Measurements from ENCODE around the gene CTSH. TPM values are rescaled to one million over a fixed set of nuclear protein-coding genes. Genes with fewer than 3 reads are reported as not detected.
A peak's percentile ranks its signal among the peaks of the same experiment; 100 is the strongest.

Gene CTSH, protein sequence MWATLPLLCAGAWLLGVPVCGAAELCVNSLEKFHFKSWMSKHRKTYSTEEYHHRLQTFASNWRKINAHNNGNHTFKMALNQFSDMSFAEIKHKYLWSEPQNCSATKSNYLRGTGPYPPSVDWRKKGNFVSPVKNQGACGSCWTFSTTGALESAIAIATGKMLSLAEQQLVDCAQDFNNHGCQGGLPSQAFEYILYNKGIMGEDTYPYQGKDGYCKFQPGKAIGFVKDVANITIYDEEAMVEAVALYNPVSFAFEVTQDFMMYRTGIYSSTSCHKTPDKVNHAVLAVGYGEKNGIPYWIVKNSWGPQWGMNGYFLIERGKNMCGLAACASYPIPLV
- total RNA-seq (2014; rRNA removed; shearing (Covaris generic); ENCODE audit: low replicate concordance): 123 and 130 TPM in 2 replicates

- in situ Hi-C loops (cut with HindIII; ENCODE audit: low pct_unique_long_range_greater_than_20kb, low sequenced_read_pairs): no loop called here
Observed at GRCh38 chr15:78944669-78945407, at the start of gene CTSH. Gene CTSH (minus strand): TSS chr15:78945046. CDS start chr15:78944981, 65 bp downstream.

DNA sequence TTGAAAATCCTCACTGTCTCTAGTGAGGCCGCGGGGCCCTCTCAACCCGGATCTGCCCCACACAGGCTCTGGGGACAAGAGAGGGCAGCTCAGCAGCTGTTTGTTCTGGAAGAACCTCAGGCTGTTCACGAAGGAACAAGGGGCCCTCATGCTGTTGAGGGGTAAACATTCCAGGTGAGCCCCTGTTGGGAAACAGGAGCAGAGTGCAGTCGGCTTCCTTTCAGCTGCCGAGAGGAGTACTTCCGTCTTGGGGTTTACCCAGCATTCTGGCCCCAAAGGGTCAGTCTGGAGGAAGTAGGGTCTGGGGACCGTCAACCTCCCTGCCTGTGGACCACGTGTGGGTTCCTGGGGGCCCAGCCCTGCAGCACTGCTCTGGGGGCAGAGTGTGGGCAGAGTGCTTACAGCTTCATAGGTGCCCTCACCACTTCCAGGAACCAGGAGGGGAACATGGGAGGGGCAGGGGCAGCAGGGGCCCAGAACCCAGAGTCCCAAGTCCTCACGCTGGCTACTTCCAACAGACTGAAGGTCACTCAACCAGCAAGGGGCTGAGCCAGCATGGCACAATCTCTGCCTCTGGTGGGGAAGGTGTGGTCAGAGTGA, 49.2 kb upstream of the CTSH start:
- in situ Hi-C loops (cut with HindIII; ENCODE audit: low pct_unique_long_range_greater_than_20kb, low sequenced_read_pairs): no loop called here
- no peak for DNase-seq (ENCODE audit: low read depth)

More at GRCh38 chr15:78944669-78945407, at the start of gene CTSH:
- DNase-seq (ENCODE audit: low read depth): peak; percentile 51

- DNase-seq (ENCODE audit: low read depth): no peak
- in situ Hi-C loops (cut with HindIII; ENCODE audit: low pct_unique_long_range_greater_than_20kb, low sequenced_read_pairs): no loop called here
Observed at GRCh38 chr15:78993257-78993930, 48.5 kb upstream of the CTSH start.

DNA sequence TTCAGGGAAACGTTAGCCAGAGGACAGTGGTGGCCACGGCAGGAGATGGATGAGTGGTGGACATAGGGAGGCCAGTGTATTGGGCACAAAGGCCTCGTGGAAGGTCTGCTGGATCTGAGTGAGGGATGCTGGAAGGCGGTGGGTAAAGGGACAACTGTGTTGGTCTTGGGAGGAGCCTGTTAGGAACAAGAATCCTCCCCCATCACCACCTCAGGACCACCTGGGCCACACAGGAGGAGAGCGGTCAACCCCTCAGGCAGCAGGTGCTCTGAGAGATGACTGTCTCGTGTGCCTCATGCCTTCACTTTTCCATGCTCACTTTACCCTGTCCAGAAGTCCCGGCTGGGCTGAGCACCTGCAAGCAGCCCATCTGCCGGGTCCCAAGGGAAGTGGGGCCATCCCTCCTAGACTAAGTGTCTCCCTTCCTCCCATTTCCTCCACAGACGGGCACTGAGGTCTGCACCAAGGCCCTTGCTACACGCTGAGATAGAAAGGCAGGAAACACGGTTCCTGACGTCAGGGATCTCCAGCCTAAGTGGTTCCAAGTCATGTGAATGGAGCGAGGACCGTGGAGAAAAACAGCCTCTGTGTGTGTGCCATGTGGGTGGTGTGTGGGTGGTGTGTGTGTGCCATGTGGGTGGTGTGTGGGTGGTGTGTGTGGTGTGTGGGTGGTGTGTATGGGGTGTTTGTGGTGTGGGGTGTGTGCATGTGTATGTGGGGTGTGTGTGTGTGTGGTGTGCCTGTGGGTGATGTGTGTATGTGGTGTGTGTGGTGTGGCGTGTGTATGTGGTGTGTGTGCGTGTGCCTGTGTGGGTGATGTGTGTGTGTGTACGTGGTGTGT, 47.8 kb upstream of the CTSH start:
- DNase-seq (ENCODE audit: low read depth): no peak
- in situ Hi-C loops (cut with HindIII; ENCODE audit: low pct_unique_long_range_greater_than_20kb, low sequenced_read_pairs): no loop called here

- in situ Hi-C loops (cut with HindIII; ENCODE audit: low pct_unique_long_range_greater_than_20kb, low sequenced_read_pairs): no loop called here
- no peak for DNase-seq (ENCODE audit: low read depth)
Observed at GRCh38 chr15:78991879-78992278, 47.0 kb upstream of the CTSH start.

- no peak for DNase-seq (ENCODE audit: low read depth)
Observed at GRCh38 chr15:78991476-78991875, 46.6 kb upstream of the CTSH start.

DNA sequence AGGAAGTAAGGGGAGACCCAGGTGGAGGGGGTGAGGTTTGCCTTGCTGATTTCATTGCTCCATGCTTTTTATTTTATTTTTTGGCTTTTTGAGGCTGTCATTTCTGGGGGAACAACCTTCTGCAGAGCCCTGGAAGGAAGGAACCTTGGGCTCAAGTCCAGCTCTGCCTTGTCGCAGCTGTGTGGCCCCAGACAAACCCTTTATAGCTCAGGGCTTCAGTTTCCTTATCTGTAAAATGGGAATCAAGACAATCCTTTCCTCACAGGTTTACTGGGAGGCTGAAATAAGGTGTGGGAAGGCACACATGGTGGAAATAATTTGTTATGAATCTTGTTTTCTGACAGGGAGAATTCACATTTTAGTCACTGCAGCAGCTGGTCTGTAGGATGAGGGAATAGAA, 45.4 kb upstream of the CTSH start:
- DNase-seq (ENCODE audit: low read depth): no peak
- in situ Hi-C loops (cut with HindIII; ENCODE audit: low pct_unique_long_range_greater_than_20kb, low sequenced_read_pairs): no loop called here

More at GRCh38 chr15:78991476-78991875, 46.6 kb upstream of the CTSH start:
- in situ Hi-C loops (cut with HindIII; ENCODE audit: low pct_unique_long_range_greater_than_20kb, low sequenced_read_pairs): no loop called here

DNA sequence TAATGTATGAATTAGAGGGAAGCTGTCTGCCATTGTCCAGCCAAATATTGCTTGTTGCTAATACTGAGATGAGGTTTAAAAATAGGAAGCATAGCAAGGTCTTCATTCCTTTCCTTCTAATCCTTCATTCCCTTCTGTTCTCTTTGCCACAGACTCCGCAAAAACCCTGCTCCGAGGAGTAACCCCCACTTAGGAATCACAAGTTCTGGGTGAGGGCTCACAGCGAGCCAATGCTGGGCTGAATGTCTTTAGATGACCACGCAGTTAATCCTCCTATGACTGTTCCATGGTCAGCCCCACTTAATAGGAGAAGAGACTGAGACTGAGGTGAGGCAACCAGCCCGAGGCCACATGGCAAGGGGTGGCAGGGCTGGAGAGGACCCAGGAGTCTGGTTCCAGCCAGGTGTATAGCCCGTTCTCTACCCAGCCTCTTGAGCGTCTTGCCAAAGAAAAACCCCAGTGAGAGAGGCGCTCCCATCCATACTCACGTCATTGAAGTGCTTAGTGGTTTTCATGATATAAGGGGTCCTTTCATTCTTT, 44.9 kb upstream of the CTSH start:
- no peak for DNase-seq (ENCODE audit: low read depth)

GRCh38 chr15:78988361-78988911, 43.6 kb upstream of the CTSH start:
- in situ Hi-C loops (cut with HindIII; ENCODE audit: low pct_unique_long_range_greater_than_20kb, low sequenced_read_pairs): no loop called here

More for the DNA sequence above, 44.9 kb upstream of the CTSH start:
- in situ Hi-C loops (cut with HindIII; ENCODE audit: low pct_unique_long_range_greater_than_20kb, low sequenced_read_pairs): no loop called here

DNA sequence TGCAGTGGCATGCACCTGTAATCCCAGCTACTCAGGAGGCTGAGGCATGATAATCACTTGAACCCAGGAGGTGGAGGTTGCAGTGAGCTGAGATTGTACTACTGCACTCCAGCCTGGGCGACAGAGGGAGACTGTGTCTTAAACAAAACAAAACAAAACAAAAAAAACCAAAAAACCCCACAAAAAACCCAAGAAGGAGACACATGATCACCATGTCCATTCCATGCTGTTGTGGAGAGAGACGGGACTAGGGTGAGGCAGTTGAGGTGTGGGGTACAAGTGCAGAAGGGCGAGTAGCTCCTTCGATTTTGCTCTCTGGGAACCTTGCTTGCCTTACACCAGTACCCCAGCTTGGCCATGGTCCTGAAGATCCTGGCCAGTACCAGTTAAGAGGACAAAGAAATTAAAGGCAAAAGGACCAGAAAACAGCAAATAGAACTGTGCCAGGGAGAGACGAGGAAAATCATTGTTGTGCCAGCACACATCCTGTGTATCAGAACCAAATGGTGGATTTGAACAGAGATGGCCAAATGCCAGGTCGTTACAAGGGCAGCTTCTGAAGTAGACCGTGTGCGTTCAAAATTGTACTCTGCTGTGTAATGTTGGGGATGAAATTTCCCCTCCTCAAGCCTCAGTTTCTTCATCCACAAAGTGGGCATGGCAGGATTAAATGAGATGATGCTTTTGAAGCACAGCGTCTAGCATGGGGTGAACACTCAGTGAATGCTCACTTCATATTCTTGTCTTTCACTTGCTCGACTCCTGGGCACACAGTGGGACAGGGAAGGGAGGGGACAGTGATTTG, 42.9 kb upstream of the CTSH start:
- DNase-seq (ENCODE audit: low read depth): no peak
- in situ Hi-C loops (cut with HindIII; ENCODE audit: low pct_unique_long_range_greater_than_20kb, low sequenced_read_pairs): no loop called here

More at GRCh38 chr15:78988361-78988911, 43.6 kb upstream of the CTSH start:
- peak; percentile 98 for DNase-seq (ENCODE audit: low read depth)

- in situ Hi-C loops (cut with HindIII; ENCODE audit: low pct_unique_long_range_greater_than_20kb, low sequenced_read_pairs): no loop called here
Observed at GRCh38 chr15:78985859-78986475, 41.1 kb upstream of the CTSH start.

DNA sequence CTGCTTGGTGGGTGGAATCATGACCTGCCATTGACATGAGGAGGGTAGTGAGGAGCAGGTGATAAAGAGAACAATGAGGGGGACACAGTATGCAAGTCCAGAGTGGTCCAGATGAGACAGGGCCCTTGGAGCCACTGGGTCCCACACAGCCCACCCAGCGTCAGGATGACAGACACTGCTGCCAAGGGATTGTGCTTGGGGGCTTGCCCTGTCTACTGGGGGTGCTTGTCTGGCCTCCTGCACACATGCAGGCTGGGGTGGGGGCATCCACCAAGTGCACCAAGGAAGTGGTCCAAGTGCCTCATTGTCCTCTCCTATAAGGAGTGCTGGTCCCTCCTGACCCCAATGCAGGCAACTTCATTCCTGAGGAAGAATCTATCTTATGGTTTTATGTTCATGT, 39.2 kb upstream of the CTSH start:
- in situ Hi-C loops (cut with HindIII; ENCODE audit: low pct_unique_long_range_greater_than_20kb, low sequenced_read_pairs): no loop called here
- DNase-seq (ENCODE audit: low read depth): no peak

More at GRCh38 chr15:78985859-78986475, 41.1 kb upstream of the CTSH start:
- no peak for DNase-seq (ENCODE audit: low read depth)

GRCh38 chr15:78983146-78983918, 38.5 kb upstream of the CTSH start:
- in situ Hi-C loops (cut with HindIII; ENCODE audit: low pct_unique_long_range_greater_than_20kb, low sequenced_read_pairs): no loop called here
- no peak for DNase-seq (ENCODE audit: low read depth)

GRCh38 chr15:78982736-78983135, 37.9 kb upstream of the CTSH start:
- no peak for DNase-seq (ENCODE audit: low read depth)
- in situ Hi-C loops (cut with HindIII; ENCODE audit: low pct_unique_long_range_greater_than_20kb, low sequenced_read_pairs): no loop called here

DNA sequence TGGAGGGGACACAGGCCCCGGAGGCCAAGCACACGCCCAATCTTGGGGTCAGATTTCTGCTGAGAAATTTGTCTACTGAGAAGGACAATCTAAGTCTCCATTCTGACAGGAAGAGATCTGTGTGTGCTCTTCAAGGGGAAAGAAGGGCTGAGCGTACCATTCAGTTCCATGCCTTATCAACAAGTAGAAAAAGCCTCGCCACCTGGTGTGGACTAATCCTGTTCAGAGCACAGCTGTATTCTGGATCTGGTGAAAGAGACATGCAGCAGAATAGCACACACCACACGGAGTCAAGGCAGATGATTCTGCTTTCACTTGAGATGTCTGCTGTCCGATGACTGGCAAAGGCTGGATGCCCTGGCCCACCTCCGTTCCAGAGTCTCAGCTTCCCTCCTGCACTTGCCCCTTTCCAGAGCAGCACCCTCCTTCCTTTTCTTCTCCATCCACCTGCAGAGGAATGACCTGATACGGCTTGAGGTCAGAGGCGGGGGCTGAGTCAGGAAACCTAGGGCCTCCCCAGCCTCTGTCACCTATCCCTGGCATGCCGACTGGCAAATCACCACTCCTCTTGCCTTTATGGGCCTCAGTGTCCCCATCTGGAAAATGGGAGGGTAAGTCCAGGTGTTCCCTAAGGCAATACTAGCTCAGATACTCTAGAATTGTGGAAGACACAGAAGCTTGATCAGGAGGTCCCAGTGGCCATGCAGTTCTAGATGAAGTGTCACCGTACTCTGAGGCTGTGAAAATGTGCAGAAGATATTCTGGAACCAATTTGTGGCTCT, 36.9 kb upstream of the CTSH start:
- in situ Hi-C loops (cut with HindIII; ENCODE audit: low pct_unique_long_range_greater_than_20kb, low sequenced_read_pairs): no loop called here
- no peak for DNase-seq (ENCODE audit: low read depth)

Data from Caki2 (cell line).